Measurements from ENCODE around the gene CAPNS1.

CAPNS1 gene

GRCh38 chr19:36116344-36116637 lies 23.6 kb upstream of the CAPNS1 start:
- TF ChIP-seq ZFP3 (CRISPR knock-in tag; IDR thresholded peaks at IDR 0.05) (no peak), ESRRG (CRISPR knock-in tag; IDR thresholded peaks at IDR 0.05) (no peak)

GRCh38 chr19:36120092-36120983 lies 19.5 kb upstream of the CAPNS1 start:
- TF ChIP-seq ESRRG (CRISPR knock-in tag; IDR thresholded peaks at IDR 0.05), result no peak
- no peak for TF ChIP-seq CREB5 (CRISPR knock-in tag; IDR thresholded peaks at IDR 0.05; ENCODE audit: low read depth)
- TF ChIP-seq POU6F1 (CRISPR knock-in tag; IDR thresholded peaks at IDR 0.05; ENCODE audit: borderline replicate concordance, low read depth), result no peak
- no peak for TF ChIP-seq SNAI2 (CRISPR knock-in tag; IDR thresholded peaks at IDR 0.05)
- TF ChIP-seq ARNTL (CRISPR knock-in tag; IDR thresholded peaks at IDR 0.05; ENCODE audit: borderline replicate concordance, low read depth), result no peak
- no peak for TF ChIP-seq CSDC2 (CRISPR knock-in tag; IDR thresholded peaks at IDR 0.05)
- no peak for TF ChIP-seq ZNF565 (CRISPR knock-in tag; conservative IDR thresholded peaks at IDR 0.05; ENCODE audit: low read depth)
- TF ChIP-seq TOX (CRISPR knock-in tag; IDR thresholded peaks at IDR 0.05; ENCODE audit: borderline replicate concordance), result no peak
- no peak for TF ChIP-seq TSHZ2 (CRISPR knock-in tag; IDR thresholded peaks at IDR 0.05)
- TF ChIP-seq ISL1 (CRISPR knock-in tag; IDR thresholded peaks at IDR 0.05), result no peak
- no peak for TF ChIP-seq BACH2 (CRISPR knock-in tag; IDR thresholded peaks at IDR 0.05; ENCODE audit: borderline replicate concordance)
- TF ChIP-seq GLIS3 (CRISPR knock-in tag; IDR thresholded peaks at IDR 0.05), result no peak
- TF ChIP-seq ZNF70 (CRISPR knock-in tag; IDR thresholded peaks at IDR 0.05), result no peak
- TF ChIP-seq PPARA (CRISPR knock-in tag; IDR thresholded peaks at IDR 0.05; ENCODE audit: borderline replicate concordance), result no peak
- no peak for TF ChIP-seq TCF4 (CRISPR knock-in tag; IDR thresholded peaks at IDR 0.05; ENCODE audit: borderline replicate concordance)
- no peak for TF ChIP-seq ZC3H10 (CRISPR knock-in tag; IDR thresholded peaks at IDR 0.05)
- ATAC-seq, result no peak

More at GRCh38 chr19:36116344-36116637, 23.6 kb upstream of the CAPNS1 start:
- no peak for ATAC-seq

- no peak for TF ChIP-seq ESRRG (CRISPR knock-in tag; IDR thresholded peaks at IDR 0.05)
- TF ChIP-seq CREB5 (CRISPR knock-in tag; IDR thresholded peaks at IDR 0.05; ENCODE audit: low read depth), result no peak
- no peak for TF ChIP-seq ZNF8 (CRISPR knock-in tag; IDR thresholded peaks at IDR 0.05)
- no peak for TF ChIP-seq BACH2 (CRISPR knock-in tag; IDR thresholded peaks at IDR 0.05; ENCODE audit: borderline replicate concordance)
- no peak for TF ChIP-seq GLIS3 (CRISPR knock-in tag; IDR thresholded peaks at IDR 0.05)
- no peak for TF ChIP-seq RARB (CRISPR knock-in tag; IDR thresholded peaks at IDR 0.05)
- no peak for TF ChIP-seq OSR1 (CRISPR knock-in tag; IDR thresholded peaks at IDR 0.05)
- TF ChIP-seq POU6F1 (CRISPR knock-in tag; IDR thresholded peaks at IDR 0.05; ENCODE audit: borderline replicate concordance, low read depth), result no peak
- no peak for TF ChIP-seq ISL1 (CRISPR knock-in tag; IDR thresholded peaks at IDR 0.05)
- TF ChIP-seq SNAI2 (CRISPR knock-in tag; IDR thresholded peaks at IDR 0.05), result no peak
- TF ChIP-seq PATZ1 (CRISPR knock-in tag; IDR thresholded peaks at IDR 0.05; ENCODE audit: borderline replicate concordance), result no peak
- TF ChIP-seq ARNTL (CRISPR knock-in tag; IDR thresholded peaks at IDR 0.05; ENCODE audit: borderline replicate concordance, low read depth), result no peak
- no peak for TF ChIP-seq ZFP3 (CRISPR knock-in tag; IDR thresholded peaks at IDR 0.05)
- TF ChIP-seq ZNF70 (CRISPR knock-in tag; IDR thresholded peaks at IDR 0.05), result no peak
- TF ChIP-seq CSDC2 (CRISPR knock-in tag; IDR thresholded peaks at IDR 0.05), result no peak
- no peak for ATAC-seq
Measured at GRCh38 chr19:36120984-36121358, 18.9 kb upstream of the CAPNS1 start.

Measured in SK-N-SH treated with all-trans-retinoic acid at 6 μM for 48 hours (cell line).